IMR-90 (cell line): ENCODE measurements around the gene GPR171. TPM values are rescaled to one million over a fixed set of nuclear protein-coding genes. Genes with fewer than 3 reads are reported as not detected.
"Not testable (repeated sequence)": the region's sequence is repeated elsewhere in the genome, so short reads cannot be mapped to it uniquely, and the experiment has no call there.

Source experiments
- ATAC-seq: fragments of 200-7000 bp; cut with Tn5 transposase; 2 replicates; pipeline ENCODE4 v1.9.1; 2020; ENCODE audit warnings: low read depth, mild to moderate bottlenecking, moderate library complexity
- BruUV-seq: library from RNA; stranded (reverse); fragments of 400-500 nt; replicated peaks from 2 replicates; lab custom pipeline; 2021; lab: Mats Ljungman, UMichigan
- CTCF ChIA-PET: fragments of 300-600 bp; formaldehyde crosslinking; extraction: SDS; loops from one replicate; lab custom pipeline; 2021; ENCODE audit warnings: antibody characterized with exemption; lab: Yijun Ruan, JAX
- POLR2A ChIA-PET: fragments of 300-600 bp; sonication (Branson Sonifier 250); formaldehyde crosslinking; loops from one replicate; lab custom pipeline; 2022; ENCODE audit warnings: antibody characterized with exemption; ENCODE audit not compliant: unreplicated experiment; lab: Charles Lee
- DNase-seq: peaks from one replicate; pipeline ENCODE4 v3.0.0; 2013
- H2AFZ ChIP-seq: replicated peaks from 2 replicates; pipeline ENCODE3; 2013; ENCODE audit warnings: low read length, mild to moderate bottlenecking; ENCODE audit not compliant: poor library complexity
- H2AK5ac ChIP-seq: 2 replicates; pipeline ENCODE4 v1.6.1; 2013; ENCODE audit warnings: low read depth, low read length, inconsistent platforms
- H2AK9ac ChIP-seq: replicated peaks from 2 replicates; pipeline ENCODE3; 2013; ENCODE audit warnings: mild to moderate bottlenecking, low read depth, low read length, moderate library complexity; ENCODE audit not compliant: poor library complexity
- H2BK120ac ChIP-seq: 2 replicates; pipeline ENCODE4 v1.6.1; 2013; ENCODE audit warnings: low read depth, low read length, inconsistent platforms
- H2BK15ac ChIP-seq: 3 replicates; pipeline ENCODE4 v1.6.1; 2013; ENCODE audit warnings: low read depth, low read length, inconsistent platforms
- H2BK20ac ChIP-seq: 2 replicates; pipeline ENCODE4 v1.6.1; 2013; ENCODE audit warnings: low read depth, mild to moderate bottlenecking, inconsistent platforms, low read length, moderate library complexity
- H2BK5ac ChIP-seq: 2 replicates; pipeline ENCODE4 v1.6.1; 2013; ENCODE audit warnings: mild to moderate bottlenecking, low read depth, low read length, inconsistent platforms; ENCODE audit not compliant: poor library complexity, severe bottlenecking
- H3K14ac ChIP-seq: replicated peaks from 2 replicates; pipeline ENCODE4 v1.6.1; 2013; ENCODE audit warnings: low read depth, low read length, inconsistent platforms
- H3K18ac ChIP-seq: 2 replicates; pipeline ENCODE4 v1.6.1; 2013; ENCODE audit warnings: low read depth, low read length, control low read depth
- H3K23ac ChIP-seq: 2 replicates; pipeline ENCODE4 v1.6.1; 2013; ENCODE audit warnings: low read depth, low read length, inconsistent platforms
- H3K27ac ChIP-seq: 2 replicates; pipeline ENCODE4 v1.5.1; 2013; ENCODE audit warnings: mild to moderate bottlenecking, control low read depth, low read length; ENCODE audit not compliant: insufficient read depth
- H3K27me3 ChIP-seq: 2 replicates; pipeline ENCODE4 v1.6.1; 2013; ENCODE audit warnings: low read length; ENCODE audit not compliant: control insufficient read depth, insufficient read depth
- H3K36me3 ChIP-seq: 2 replicates; pipeline ENCODE4 v1.6.1; 2013; ENCODE audit warnings: low read length, mixed read lengths; ENCODE audit not compliant: control insufficient read depth, insufficient read depth
- H3K4ac ChIP-seq: 2 replicates; pipeline ENCODE4 v1.6.1; 2013; ENCODE audit warnings: low read depth, low read length, inconsistent platforms
- H3K4me1 ChIP-seq: 2 replicates; pipeline ENCODE4 v1.6.1; 2013; ENCODE audit warnings: low read length, mixed read lengths; ENCODE audit not compliant: control insufficient read depth, insufficient read depth
- H3K4me2 ChIP-seq: 2 replicates; pipeline ENCODE4 v1.6.1; 2013; ENCODE audit warnings: low read depth, mild to moderate bottlenecking, control low read depth, low read length, moderate library complexity
- H3K4me3 ChIP-seq: 2 replicates; pipeline ENCODE4 v1.5.1; 2013; ENCODE audit warnings: low read depth, mild to moderate bottlenecking, control low read depth, low read length, moderate library complexity; ENCODE audit not compliant: insufficient read depth
- H3K56ac ChIP-seq: 2 replicates; pipeline ENCODE4 v1.6.1; 2013; ENCODE audit warnings: low read length, inconsistent platforms; ENCODE audit not compliant: insufficient read depth; ENCODE audit errors: extremely low read depth
- H3K79me1 ChIP-seq, 2 experiments: 2 replicates each; pipeline ENCODE4 v1.6.1; 2013; ENCODE audit warnings: low read length in 2 of 2, inconsistent platforms in 1 of 2, low read depth in 1 of 2
- H3K9ac ChIP-seq: 2 replicates; pipeline ENCODE4 v1.6.1; 2013; ENCODE audit warnings: low read depth, low read length, control low read depth
- H3K9me1 ChIP-seq: 2 replicates; pipeline ENCODE4 v1.6.1; 2013; ENCODE audit warnings: low read length, inconsistent platforms; ENCODE audit not compliant: insufficient read depth
- H3K9me3 ChIP-seq: 2 replicates; pipeline ENCODE4 v1.6.1; 2013; ENCODE audit warnings: low read length; ENCODE audit not compliant: control insufficient read depth, insufficient read depth
- H4K20me1 ChIP-seq: 2 replicates; pipeline ENCODE4 v1.6.1; 2013; ENCODE audit warnings: low read length, inconsistent platforms; ENCODE audit not compliant: insufficient read depth
- H4K5ac ChIP-seq: 2 replicates; pipeline ENCODE4 v1.6.1; 2013; ENCODE audit warnings: mild to moderate bottlenecking, low read depth, low read length, control low read depth
- H4K8ac ChIP-seq, 2 experiments: 2 replicates each; pipeline ENCODE4 v1.6.1; 2013; ENCODE audit warnings: low read depth in 2 of 2, low read length in 2 of 2, control low read depth in 1 of 2, inconsistent platforms in 1 of 2
- H4K91ac ChIP-seq: 2 replicates; pipeline ENCODE4 v1.6.1; 2013; ENCODE audit warnings: low read depth, low read length, inconsistent platforms; ENCODE audit not compliant: insufficient read depth
- dilution Hi-C: fragments of 300-500 bp; cut with HindIII; formaldehyde crosslinking; loops from one replicate; pipeline ENCODE4 v1.14.3; 2018; ENCODE audit warnings: low sequenced_read_pairs; ENCODE audit not compliant: unreplicated experiment
- in situ Hi-C: fragments of 300-500 bp; cut with MboI; formaldehyde crosslinking; loops from 3 replicates; pipeline ENCODE4 v1.14.3; 2019; ENCODE audit warnings: low sequenced_read_pairs, inconsistent platforms, mixed read lengths
- intact Hi-C: fragments of 100-400 bp; cut with micrococcal nuclease; formaldehyde crosslinking; loops from 2 replicates; pipeline ENCODE4 v1.10.0; 2022
- polyA plus RNA-seq, 3 experiments: library from polyadenylated mRNA; depleted of rRNA; stranded (reverse); fragments of >200 nt; gene quantifications; 2 replicates each; pipeline ENCODE4 v1.2.3, GENCODE V29; 2012; ENCODE audit warnings: low replicate concordance in 1 of 3
- total RNA-seq: library from RNA; depleted of rRNA; stranded (reverse); fragments of >200 nt; gene quantifications from 2 replicates; pipeline ENCODE4 v1.2.3, GENCODE V29; 2012

The GPR171 gene
- total and polyA plus RNA-seq, 2 of the 4 experiments (the other 2 are of a cell fraction): not detected

GRCh38 chr3:151232403-151232802 lies 29.4 kb upstream of the GPR171 start:
- H2AK5ac ChIP-seq, H3K36me3 ChIP-seq, H2BK120ac ChIP-seq, H4K20me1 ChIP-seq, H4K8ac ChIP-seq, H3K27me3 ChIP-seq, H3K23ac ChIP-seq, H3K9me1 ChIP-seq, ATAC-seq, H3K9ac ChIP-seq, dilution Hi-C loops, H3K9me3 ChIP-seq, H4K91ac ChIP-seq, H3K4me3 ChIP-seq, H2BK5ac ChIP-seq, H2BK15ac ChIP-seq, H3K27ac ChIP-seq, H2BK20ac ChIP-seq, H3K14ac ChIP-seq, intact Hi-C loops, BruUV-seq, H3K4me2 ChIP-seq, POLR2A ChIA-PET, H3K18ac ChIP-seq, DNase-seq, H2AFZ ChIP-seq, in situ Hi-C loops, H3K79me1 ChIP-seq, H4K5ac ChIP-seq, H2AK9ac ChIP-seq, H3K56ac ChIP-seq, H3K4ac ChIP-seq: not testable (repeated sequence)
- CTCF ChIA-PET: interaction anchor here (1.0 kb wide), 1 partner anchor 46 kb away, joined by 3 read pairs; the partner anchor contains the start of gene P2RY14
- H3K4me1 ChIP-seq: peaks cover 11% of the 10 kb centered on the region
